Measurements from ENCODE around the gene NEDD4L. TPM values are rescaled to one million over a fixed set of nuclear protein-coding genes. Genes with fewer than 3 reads are reported as not detected.
"Not testable (repeated sequence)": the region's sequence is repeated elsewhere in the genome, so short reads cannot be mapped to it uniquely, and the experiment has no call there.

NEDD4L gene
- total RNA-seq, 1 donor from 2014 or later: 162 TPM

DNA sequence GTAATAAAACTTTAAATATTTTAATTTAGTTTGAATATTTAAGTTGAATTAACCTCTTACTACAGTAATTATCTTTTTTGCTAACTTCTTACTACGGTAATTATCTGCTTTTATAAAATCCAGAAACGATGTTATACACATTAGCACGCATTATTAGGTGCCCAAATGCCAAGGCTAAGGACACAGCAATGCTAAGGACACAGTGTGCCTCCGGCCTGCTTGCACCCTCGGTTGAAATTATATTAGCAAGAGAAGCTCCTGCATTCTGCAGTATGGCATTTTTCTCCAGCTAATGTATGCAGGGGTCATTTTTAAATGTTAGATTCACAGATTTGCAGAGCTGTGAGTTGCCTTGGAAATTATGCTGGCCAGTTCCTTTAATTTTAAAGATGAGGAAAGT lies 220.0 kb downstream of the NEDD4L start:
- TF ChIP-seq, protein P1, sequence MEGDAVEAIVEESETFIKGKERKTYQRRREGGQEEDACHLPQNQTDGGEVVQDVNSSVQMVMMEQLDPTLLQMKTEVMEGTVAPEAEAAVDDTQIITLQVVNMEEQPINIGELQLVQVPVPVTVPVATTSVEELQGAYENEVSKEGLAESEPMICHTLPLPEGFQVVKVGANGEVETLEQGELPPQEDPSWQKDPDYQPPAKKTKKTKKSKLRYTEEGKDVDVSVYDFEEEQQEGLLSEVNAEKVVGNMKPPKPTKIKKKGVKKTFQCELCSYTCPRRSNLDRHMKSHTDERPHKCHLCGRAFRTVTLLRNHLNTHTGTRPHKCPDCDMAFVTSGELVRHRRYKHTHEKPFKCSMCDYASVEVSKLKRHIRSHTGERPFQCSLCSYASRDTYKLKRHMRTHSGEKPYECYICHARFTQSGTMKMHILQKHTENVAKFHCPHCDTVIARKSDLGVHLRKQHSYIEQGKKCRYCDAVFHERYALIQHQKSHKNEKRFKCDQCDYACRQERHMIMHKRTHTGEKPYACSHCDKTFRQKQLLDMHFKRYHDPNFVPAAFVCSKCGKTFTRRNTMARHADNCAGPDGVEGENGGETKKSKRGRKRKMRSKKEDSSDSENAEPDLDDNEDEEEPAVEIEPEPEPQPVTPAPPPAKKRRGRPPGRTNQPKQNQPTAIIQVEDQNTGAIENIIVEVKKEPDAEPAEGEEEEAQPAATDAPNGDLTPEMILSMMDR (IDR thresholded peaks at IDR 0.05; ENCODE audit: unreplicated experiment): no peak
- no peaks in the 10 kb centered on the region for H3K27me3 Mint-ChIP-seq
- no peak for DNase-seq (ENCODE audit: low spot score, unreplicated experiment)
- peaks cover 17% of the 10 kb centered on the region for H3K4me1 Mint-ChIP-seq (ENCODE audit: low read depth)
- no peak overlapping the region for H3K27ac Mint-ChIP-seq
- H3K4me3 Mint-ChIP-seq (ENCODE audit: low read depth): no peak overlapping the region
- no peaks in the 10 kb centered on the region for H3K9me3 Mint-ChIP-seq (ENCODE audit: low read depth)
- no peaks in the 10 kb centered on the region for H3K36me3 Mint-ChIP-seq (ENCODE audit: insufficient read depth)

DNA sequence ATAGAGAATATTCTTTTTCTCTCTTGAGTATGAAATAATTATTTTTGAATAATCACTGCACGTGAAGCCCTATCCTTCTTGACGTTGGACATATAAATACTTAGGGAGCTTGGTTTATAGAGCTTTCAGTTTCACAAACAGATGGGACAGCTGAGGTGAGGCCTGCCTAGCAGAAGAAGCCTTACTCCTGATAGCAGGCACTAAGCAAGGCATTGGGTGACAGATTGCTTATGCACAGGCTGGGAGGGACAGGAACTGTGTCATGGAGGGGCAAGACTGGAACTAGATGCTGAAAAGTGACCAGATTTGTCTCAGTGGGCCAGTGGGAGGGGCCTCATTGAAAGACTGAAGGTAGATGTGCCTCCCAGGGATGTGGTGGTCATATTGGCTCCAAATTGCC lies 220.8 kb downstream of the NEDD4L start:
- H3K4me3 Mint-ChIP-seq (ENCODE audit: low read depth): no peak overlapping the region
- TF ChIP-seq, protein P1 (IDR thresholded peaks at IDR 0.05; ENCODE audit: unreplicated experiment): no peak
- no peak overlapping the region for H3K27ac Mint-ChIP-seq
- H3K4me1 Mint-ChIP-seq (ENCODE audit: low read depth): peaks cover 21% of the 10 kb centered on the region
- H3K36me3 Mint-ChIP-seq (ENCODE audit: insufficient read depth): no peaks in the 10 kb centered on the region
- no peak for DNase-seq (ENCODE audit: low spot score, unreplicated experiment)
- no peaks in the 10 kb centered on the region for H3K9me3 Mint-ChIP-seq (ENCODE audit: low read depth)
- no peaks in the 10 kb centered on the region for H3K27me3 Mint-ChIP-seq

DNA sequence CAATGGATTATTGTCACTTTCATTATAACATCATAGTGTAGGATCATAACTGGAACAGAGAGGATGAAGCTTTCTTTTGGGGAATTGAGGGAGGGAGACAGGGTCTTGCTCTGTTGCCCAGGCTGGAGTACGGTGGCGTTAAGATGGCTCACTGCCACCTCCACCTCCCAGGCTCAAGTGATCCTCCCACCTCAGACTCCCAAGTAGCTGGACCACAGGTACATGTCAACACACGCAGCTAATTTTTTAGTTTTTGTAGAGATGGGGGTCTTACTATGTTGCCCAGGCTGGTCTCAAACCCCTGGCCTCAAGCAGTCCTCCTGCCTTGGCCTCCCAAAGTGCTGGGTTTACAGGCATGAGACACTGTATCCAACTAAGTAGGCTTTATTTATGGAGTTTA lies 221.5 kb downstream of the NEDD4L start:
- H3K4me1 Mint-ChIP-seq (ENCODE audit: low read depth): peaks cover 27% of the 10 kb centered on the region
- not testable (repeated sequence) for H3K4me3 Mint-ChIP-seq (ENCODE audit: low read depth)
- peak overlapping the region; percentile 73 for H3K27ac Mint-ChIP-seq

DNA sequence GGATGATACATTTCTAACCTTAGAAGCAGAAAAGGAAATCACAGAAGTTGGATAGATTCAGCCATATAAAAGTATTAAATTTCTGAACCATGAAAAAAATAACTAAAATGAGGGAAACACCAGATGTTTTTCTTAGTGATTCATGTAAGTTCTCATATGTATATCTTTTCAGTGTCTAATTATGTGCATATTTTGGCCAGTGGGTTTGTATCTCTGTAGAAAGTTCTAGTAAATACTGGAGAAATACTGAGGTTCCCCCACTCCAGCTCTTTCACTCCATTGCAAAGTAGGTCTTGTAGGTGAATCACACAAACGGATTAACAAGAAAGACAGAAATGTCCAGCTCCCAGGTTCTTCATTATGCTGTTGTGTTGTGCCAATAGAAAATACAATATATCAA lies 222.3 kb downstream of the NEDD4L start:
- no peak overlapping the region for H3K27ac Mint-ChIP-seq
- no peak for DNase-seq (ENCODE audit: low spot score, unreplicated experiment)
- peaks cover 30% of the 10 kb centered on the region for H3K4me1 Mint-ChIP-seq (ENCODE audit: low read depth)
- no peaks in the 10 kb centered on the region for H3K9me3 Mint-ChIP-seq (ENCODE audit: low read depth)
- no peaks in the 10 kb centered on the region for H3K27me3 Mint-ChIP-seq
- no peaks in the 10 kb centered on the region for H3K36me3 Mint-ChIP-seq (ENCODE audit: insufficient read depth)
- no peak overlapping the region for H3K4me3 Mint-ChIP-seq (ENCODE audit: low read depth)
- TF ChIP-seq, protein P1 (IDR thresholded peaks at IDR 0.05; ENCODE audit: unreplicated experiment): no peak

More for the DNA sequence above, 221.5 kb downstream of the NEDD4L start:
- DNase-seq (ENCODE audit: low spot score, unreplicated experiment); H3K36me3 Mint-ChIP-seq (ENCODE audit: insufficient read depth); H3K27me3 Mint-ChIP-seq; H3K9me3 Mint-ChIP-seq (ENCODE audit: low read depth): not testable (repeated sequence)

DNA sequence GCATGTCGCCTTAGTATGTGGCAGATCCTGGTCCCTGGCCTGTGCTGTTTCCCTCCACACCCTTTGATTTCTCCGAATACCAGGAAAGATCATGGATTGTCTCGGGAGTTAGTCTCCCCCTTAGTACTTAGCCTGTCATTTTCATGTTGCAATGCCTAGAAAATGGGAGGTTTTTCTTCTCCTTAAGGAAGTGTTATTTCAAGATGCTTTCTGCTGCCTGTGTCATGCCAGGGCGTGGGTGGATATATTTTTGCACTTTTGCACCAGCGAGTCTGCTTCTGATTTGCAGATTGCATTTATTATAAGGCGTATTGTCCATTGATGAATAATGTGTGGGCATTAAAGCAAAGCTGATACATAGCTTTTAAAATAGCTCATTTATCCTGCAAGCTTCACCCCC lies 223.5 kb downstream of the NEDD4L start:
- Mint-ChIP-seq H3K4me1 (ENCODE audit: low read depth) (peaks cover 32% of the 10 kb centered on the region), H3K36me3 (ENCODE audit: insufficient read depth) (no peaks in the 10 kb centered on the region), H3K27ac (no peak overlapping the region), H3K27me3 (no peaks in the 10 kb centered on the region), H3K4me3 (ENCODE audit: low read depth) (no peak overlapping the region), H3K9me3 (ENCODE audit: low read depth) (no peaks in the 10 kb centered on the region)
- DNase-seq (ENCODE audit: low spot score, unreplicated experiment): no peak
- TF ChIP-seq, protein P1 (IDR thresholded peaks at IDR 0.05; ENCODE audit: unreplicated experiment): no peak

DNA sequence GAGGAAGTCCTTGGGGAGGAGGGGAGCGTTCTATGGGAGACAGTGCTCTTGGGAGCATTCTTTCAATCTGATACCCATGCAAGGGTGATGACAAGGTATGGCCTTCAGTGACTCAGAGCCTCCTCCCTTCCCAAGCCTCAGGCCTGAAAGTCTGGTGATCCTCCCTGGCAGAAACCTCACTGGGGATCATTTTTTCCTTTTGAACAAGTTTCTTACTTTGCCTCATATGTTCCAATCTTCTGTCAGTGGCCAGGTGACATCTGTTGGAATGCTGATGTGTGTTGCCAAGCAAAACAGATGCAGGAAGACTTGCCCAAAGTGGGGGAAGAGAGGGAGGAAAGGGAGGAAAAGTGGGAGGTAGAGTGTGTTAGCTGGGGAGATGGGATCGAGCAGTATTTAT lies 224.8 kb downstream of the NEDD4L start:
- Mint-ChIP-seq H3K27ac (no peak overlapping the region), H3K4me1 (ENCODE audit: low read depth) (peaks cover 20% of the 10 kb centered on the region), H3K36me3 (ENCODE audit: insufficient read depth) (peaks cover 6% of the 10 kb centered on the region), H3K27me3 (no peaks in the 10 kb centered on the region), H3K4me3 (ENCODE audit: low read depth) (no peak overlapping the region), H3K9me3 (ENCODE audit: low read depth) (no peaks in the 10 kb centered on the region)
- DNase-seq (ENCODE audit: low spot score, unreplicated experiment): no peak
- TF ChIP-seq, protein P1 (IDR thresholded peaks at IDR 0.05; ENCODE audit: unreplicated experiment): no peak
